Left kidney (tissue), 2 donors: Measurements from ENCODE around the gene AGAP1. TPM values are rescaled to one million over a fixed set of nuclear protein-coding genes. Genes with fewer than 3 reads are reported as not detected.

Source experiments
- DNase-seq: peaks from one replicate; pipeline ENCODE4 v3.0.0-alpha.2; 2013
- polyA plus RNA-seq: library from polyadenylated mRNA; unstranded; fragments of 120-200 nt; gene quantifications from one replicate; pipeline ENCODE4 v1.2.1, GENCODE V29; 2013; ENCODE audit not compliant: insufficient read length

The AGAP1 gene
- polyA plus RNA-seq, 1 donor: 21.2 TPM

DNA sequence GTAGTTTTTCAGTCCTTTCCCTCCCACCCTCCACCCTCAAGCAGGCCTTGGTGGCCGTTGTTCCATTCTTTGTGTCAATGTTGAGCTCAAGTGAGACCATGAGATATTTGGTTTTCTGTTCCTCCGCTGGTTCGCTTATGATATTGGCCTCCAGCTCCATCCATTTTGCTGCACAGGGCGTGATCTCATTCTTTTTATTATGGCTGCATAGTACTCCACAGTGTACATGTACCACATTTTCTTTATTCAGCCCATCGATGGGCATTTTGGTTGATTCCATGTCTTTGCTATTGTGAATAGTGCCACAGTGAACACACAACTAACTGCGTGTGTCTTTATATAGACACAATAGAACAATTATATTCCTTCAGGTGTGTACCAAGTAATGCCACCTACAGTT lies 14.1 kb downstream of the AGAP1 start:
- DNase-seq: no peak

DNA sequence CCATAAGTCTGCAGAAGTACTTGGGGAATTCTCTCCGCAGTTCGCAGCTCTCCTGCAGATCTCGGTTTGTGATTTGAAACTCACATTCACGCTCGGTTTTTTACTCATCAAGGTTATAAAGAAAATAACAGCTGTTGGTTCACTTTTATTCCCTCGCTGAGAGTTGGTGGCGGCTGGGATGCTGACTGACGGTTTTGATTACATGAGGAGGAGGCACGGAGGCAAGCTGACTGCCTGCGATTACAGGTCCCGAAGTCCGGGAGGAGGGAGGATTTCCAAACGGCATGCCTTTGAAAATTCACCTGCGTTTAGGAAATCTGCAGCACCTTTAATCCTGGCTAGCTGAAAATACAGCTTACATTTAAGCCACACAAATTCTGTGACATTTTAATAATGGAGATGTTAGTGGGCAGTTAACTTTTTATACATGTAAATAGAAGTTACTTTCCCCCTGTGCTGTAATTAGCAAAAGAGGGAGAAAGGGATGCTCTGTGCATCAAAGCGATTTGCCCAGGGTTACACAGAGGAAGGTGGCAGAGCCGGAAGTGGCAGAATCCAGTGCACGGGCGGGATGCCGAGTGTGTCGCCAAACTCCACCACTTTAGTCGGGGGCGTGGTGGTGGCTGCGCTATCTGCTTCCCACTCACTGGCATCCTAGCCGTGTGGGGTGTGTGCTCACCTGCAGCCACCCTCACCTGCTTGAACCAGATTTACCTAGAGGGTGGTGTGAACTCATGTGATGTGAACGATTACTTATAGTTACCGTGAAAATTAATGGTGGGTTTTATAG lies 14.7 kb downstream of the AGAP1 start:
- DNase-seq: no peak

DNA sequence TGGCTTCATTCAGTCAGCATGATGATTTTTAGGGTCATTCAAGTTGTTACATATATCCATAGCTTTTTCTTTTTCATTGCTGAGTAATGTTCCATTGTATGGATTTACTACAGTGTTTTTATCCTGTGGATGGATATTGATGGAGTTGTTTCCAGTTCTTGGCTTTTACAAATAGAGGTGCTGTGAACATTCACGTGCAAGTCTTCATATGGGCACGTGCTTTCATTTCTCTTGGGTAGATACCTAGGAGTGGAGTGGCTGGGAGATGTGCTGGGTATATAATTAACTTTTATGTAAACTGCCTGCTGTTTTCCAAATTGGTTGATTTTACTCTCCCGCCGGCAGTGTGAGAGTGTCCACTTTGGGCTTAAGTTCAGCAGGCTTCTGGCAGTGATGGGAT lies 16.5 kb downstream of the AGAP1 start:
- no peak for DNase-seq

DNA sequence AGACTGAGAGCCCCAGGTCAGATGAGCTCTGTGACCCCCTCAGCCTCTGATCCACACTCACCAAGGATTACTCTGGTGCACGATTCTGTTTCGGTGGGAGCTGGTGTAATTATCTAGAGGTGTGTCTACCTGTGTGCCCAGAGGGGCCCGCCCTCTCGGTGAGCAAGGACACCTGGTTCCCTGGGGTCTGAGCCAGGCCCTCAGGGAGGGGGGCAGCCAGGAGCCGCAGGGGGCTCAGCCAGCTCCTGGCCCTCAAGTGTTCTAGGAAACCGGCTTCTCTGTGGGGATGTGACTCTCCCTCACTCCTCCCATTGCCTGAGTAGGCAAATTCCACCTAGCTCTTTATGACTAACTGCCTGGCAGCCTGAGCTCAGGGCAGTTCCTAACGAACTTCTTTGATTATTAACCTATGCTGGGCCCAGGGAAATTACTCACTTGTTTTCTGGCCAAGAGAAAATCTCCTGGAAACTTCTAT lies 17.4 kb downstream of the AGAP1 start:
- DNase-seq: peak; percentile 50

DNA sequence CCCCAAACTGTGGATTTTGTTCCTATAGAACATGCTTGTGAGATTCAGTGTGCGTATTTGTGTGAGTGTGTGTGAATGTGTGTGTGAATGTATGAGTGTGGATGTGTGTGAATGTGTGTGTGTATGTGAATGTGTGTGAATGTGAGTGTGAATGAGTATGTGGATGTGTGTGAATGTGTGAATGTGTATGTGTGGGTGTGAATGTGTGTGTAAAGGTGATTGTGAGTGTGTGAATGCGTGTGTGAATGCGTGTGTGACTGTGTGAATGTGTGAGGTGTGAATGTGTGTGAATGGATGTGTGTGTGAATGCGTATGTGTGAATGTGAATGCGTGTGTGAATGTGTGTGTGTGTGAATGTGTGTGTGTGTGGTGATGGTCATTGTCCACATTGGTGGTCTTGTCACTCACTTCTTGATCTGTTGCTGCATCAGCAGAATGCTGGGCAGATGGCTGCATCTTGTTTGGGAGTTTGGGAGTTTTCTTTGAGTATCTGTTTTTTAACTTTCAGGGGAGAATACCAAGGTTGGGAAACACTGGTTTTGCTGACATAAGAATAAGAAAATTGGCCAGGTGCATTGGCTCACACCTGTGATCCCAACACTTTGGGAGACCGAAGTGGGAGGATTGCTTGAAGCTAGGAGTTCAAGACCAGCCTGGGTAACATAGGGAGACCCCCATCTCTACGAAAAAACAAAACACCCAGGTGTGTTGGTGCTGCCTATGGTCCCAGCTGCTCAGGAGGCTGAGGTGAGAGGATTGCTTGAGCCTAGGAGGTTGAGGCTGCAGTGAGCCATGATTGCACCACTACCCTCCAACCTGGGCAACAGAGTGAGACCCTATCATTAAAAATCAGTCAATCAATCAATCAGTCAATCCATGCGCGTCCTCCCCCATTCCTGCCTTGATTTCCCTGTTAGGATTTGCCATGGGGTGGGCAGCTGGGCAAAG lies 18.2 kb downstream of the AGAP1 start:
- no peak for DNase-seq

DNA sequence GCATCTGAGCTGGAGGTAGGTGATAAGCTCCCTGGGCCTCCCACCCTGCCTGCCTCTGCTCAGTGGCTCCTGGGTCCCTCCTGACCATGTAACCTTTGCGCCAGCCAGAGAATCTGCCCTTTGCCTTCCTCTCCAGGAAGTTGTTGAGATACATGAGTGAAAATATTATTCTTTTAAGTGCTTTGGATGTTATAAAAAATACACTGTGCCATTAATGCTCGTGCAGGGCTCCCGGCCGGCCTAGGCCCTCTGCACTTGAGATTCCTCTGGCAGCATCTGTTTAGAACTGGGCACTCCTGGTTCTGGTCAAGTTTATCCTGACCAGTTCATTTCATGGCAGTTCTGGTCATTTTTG lies 18.8 kb downstream of the AGAP1 start:
- DNase-seq: no peak

DNA sequence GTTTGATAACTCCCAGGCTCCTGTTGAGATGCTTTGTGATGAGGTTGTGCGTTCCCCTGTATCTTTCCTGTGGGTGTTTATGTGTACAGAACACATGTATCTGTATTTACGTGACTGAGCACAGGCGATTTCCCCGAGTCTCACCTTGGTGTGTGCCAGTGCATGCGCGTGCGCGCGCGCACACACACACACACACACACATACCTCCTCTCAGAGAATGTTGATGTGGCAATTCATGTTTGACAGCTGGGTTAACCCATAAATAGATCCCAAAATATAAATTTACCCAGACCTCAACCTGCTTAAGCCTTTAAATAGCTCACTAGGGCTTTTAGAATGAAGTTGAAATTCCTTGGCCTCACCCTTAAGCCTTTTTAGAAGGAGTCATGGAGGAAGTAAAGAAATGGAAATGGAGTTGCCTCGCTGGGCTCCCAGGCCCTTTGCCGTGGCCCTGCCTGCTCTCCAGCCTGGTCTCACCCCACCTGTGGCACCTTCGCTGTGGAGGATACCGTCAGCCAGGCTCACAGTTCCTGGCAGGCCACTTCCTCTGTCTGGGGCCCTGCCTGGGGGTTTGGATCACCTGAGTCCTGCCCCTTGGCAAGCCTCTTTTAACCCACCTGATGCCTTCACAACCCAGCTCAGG lies 20.3 kb downstream of the AGAP1 start:
- DNase-seq: no peak

DNA sequence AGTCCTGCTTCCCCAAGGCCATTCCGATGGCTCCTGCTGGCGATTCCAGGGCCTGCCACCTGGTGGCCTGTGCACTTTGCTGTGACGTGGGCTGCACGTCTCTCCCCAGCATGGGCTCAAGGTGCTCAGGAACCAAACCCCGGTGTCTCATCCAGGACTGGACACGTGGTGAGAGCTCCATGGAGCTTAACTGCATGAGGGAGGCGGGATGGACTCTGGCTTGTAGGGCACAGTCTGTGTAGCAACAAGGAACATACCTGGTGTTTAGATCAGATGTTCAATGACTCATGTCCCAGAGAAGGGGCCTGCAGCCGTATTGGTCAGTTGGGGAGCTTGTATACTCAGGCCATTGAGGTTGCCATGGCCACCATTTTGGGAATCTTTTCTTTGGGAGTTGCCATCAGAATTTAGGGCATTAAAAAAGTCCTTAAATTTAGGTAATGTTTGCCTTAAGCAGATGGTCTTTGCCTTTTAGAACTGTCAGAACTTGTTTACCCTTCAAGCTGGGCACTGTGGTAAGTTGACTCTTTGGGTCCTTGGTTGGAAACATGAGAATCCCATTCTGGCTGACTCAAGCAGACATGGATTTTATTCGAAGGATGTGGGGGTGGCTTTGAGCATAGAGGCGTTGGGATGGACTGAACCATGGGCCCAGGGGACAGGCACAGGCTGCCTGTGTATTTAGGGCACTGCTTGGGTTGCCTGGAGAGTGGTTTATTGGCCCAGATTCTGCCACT lies 21.0 kb downstream of the AGAP1 start:
- DNase-seq: no peak

DNA sequence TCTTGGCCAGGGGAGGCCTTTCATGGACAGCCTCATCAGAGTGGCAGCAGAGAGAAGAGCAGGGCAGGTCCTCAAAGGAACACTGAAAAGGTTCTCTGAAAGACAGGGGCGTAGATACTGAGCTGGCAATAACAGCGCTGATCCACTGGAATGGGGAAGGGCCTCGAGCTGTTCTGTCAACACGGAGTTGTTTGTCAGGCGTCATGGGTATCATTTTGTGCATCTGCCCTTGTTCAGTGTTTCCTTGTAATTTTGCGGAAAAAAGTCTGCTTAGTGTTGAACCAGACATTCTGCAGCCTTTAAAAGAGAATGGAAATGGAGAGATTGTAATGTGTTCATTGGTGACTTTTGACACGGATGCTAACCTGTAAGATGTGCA lies 21.5 kb downstream of the AGAP1 start:
- no peak for DNase-seq

DNA sequence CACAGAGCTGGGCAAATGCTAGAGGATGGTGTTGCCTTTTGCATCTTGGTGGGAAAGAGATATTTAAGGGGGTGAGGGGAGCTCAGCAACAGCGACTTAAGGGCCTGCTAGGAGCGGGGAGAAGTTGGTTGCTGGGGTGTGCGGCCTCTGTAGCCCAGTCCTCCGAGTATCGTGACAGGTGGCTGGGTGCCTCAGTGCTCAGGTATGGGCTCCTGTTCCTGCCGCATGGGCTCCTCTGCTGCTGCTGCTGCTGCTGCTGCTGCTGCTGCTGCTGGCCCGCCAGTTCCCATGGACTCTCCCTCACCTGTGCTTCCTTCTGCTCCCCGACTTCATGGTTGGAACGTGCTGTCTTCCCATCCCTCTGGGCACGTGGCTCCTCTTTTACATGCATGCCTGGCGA lies 22.0 kb downstream of the AGAP1 start:
- DNase-seq: no peak

DNA sequence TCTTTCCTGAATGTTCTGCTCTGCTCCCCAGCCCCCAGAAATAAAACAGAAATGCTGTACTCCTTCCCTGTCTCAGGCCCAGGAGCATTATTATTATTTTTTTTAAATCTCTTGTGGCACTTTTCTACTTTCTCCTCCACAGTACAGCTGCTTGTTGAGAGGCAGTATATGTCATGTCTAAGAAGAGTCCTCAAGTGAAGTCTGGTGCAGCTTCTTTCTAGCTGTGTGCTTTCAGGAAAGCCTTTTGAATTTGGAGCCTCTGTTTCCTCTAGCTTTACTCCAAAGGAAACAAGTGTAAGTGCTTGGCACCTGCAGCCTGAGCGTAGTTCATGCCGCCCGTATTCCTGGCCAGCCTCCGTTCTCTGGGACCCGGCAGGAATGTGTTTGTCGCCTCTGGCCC lies 22.4 kb downstream of the AGAP1 start:
- DNase-seq: no peak

DNA sequence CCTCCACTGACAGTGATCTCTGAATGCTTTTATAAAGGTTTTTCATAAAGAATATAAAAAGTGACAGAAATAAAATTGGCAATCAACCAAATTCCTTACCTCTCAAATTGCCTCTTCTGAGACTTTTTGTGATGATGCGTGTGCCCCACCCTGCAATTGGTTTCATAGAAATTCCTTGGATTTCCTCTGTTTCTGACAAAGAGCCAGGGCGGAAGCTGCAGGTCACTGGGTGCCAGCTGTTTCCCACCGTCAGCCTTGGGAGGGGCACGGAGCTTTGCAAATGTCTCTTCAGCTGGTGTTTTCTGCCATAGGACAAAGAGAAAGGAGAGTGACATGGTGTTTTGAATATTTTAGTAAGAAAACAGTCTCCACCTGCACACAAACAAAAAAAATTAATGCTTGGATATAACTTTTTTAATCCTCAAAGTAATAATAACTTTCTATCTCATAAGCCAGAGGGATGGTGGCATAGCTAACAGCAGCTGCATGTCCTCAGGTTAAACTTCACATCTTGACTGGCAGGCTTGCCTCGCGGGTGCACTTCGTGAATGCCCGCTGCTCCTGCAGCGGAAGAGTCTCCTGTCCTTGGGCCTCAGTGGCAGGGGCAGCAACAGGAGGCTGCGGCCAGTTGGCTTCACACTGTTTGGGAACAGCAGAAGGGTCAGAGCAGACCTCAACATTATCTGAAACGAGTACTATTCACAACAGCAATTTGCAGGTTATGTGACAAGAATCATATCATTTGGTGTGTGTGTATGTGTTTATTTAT lies 24.7 kb downstream of the AGAP1 start:
- no peak for DNase-seq

DNA sequence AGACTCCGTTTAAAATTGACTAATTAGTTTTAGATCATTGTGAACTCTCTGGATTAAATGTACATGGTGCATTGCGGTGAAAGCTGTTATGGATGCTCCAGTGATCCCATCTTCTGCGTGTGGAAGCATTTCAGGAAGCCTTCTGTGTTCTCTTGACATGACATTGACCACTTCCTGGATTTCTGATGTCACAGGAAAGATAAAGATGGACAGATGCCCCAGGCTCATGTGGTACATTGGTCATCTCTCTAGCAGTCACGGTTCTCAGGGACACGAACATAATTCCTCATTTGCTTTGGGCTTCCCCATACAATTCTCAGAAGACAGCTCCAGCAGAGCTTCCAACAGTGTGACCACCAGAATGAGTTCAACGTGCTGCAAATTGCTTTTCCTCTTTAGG lies 26.9 kb downstream of the AGAP1 start:
- no peak for DNase-seq

DNA sequence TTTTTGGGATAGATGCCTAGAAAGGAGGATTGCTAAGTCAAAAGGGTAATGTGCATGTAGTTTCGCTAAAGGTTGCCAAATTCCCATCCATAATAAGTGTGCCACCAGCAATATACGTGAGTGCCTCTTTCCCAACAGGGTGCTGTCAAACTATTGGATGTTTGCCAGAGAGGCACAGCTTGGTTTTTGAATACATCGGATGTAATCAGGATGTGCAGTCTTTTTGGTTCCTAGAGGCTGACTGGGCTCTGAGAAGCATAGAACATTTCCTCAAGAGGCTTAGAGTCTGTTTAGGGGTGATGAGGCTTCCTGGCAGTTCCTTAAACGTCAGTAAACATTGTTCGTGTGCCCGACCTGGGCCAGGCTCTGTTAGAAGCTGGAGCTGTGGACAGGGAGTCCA lies 28.0 kb downstream of the AGAP1 start:
- DNase-seq: no peak

DNA sequence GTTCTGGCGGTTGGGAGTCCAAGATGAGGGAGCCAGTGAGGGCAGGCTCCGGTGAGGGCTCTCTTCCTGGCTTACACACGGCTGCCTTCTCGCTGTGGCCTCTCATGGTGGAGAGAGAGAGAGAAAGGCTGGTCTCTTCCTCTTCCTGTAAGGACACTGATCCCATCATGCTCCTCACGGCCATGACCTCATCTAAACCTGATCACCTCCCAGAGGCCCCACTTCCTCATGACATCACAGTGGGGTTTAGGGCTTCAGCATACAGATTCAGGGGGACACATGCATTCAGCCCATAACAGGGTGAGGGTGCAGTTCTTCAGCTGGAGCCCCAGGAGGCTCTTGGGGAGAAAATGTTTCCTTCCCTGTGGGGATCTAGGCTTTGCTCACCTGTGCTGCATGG lies 29.2 kb downstream of the AGAP1 start:
- DNase-seq: no peak

DNA sequence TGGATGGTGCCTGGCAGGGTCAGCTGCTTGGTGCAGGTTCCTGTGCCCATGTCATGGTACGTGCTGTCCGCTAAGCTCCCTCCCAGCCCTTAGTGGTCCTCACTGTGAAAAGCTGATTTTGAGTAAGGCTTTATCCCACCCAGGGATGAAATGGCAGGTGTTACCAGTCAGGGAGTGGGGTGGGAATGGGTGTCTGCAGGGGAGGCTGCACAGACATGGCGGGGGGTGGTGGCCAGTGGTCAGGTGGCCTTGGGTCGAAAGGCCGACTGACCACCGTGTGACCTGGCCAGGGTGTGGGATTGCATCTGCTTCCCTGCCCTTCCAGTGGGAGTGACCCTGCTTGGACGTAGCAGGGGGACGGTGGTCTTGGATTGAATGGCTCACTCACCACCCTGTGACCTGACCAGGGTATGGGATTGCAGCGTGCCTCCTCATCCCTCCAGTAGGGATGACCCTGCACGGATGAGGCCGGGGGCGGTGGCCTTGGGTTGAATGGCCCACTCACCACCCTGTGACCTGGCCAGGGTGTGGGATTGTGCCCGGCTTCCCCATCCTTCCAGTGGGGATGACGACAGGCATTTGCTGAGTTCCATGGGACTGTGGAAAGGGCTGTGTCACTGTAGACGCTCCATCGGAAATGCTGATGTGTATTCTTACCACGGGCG lies 29.8 kb downstream of the AGAP1 start:
- DNase-seq: no peak

DNA sequence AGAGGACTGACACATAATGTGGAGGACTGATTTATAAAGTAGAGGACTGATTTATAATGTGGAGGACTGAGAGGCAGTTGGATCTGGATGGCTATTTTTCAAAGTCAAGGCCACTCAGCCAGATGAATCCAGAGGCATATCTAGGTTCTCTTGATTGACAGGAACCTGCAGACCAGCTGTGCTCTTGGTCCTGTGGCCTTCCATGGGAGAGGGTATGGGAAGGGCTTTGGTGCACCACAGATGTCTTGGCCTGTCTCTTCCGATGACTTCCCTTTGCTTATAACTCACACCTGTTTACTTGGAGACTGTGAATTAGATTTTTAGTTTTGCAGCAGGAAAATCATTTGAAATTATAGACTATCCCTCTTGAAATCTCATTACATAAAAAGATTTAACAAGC lies 32.3 kb downstream of the AGAP1 start:
- DNase-seq: no peak

DNA sequence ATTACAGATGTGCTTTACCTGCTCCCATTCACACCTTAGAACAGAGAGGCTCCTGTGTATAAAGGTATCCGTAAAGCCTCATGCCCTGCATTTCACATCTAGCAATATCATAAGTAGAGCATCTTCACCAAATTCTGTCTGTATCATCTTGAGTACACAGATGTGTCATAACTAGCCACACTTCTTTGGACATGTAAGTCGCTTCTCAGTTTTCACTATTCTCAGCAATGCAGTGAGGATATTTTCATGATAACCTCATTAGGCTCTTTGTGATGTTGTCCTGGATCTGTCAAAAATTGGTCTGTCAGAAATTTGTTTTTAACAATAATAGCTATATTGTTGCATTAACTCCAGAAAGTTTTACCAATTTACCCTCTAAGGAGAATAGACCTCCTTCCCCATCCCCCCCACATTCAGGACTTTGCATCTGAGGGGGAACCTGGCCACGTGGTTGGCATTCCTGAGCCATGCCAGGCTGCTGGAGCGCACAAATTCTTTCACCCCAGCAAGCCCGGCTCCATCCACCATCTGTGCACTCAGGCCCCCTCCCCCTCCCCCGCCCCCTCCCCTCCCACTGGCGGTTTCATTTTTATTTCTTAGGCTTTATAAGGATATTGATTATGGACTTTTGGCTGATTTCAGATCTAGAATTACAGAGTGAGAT lies 34.1 kb downstream of the AGAP1 start:
- DNase-seq: no peak

DNA sequence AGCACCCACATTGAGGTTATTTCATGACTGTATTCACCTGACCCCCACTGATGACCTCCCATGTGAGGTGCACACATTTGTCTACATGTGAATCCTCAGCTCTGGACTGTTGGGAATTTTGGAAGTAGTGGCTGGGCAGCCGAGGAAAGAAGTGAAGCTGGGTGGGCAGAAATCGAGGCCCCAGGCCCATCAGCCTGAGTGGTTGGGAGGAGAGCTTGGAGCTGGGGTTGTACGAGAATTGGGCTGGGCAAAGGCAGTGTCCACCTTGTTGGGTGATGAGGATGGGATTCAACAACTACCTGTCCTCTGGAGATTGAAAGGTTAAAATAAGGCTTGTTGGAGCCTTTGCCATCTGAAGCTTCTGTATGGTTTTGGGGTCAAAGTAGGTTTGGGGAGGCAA lies 35.8 kb downstream of the AGAP1 start:
- DNase-seq: no peak

DNA sequence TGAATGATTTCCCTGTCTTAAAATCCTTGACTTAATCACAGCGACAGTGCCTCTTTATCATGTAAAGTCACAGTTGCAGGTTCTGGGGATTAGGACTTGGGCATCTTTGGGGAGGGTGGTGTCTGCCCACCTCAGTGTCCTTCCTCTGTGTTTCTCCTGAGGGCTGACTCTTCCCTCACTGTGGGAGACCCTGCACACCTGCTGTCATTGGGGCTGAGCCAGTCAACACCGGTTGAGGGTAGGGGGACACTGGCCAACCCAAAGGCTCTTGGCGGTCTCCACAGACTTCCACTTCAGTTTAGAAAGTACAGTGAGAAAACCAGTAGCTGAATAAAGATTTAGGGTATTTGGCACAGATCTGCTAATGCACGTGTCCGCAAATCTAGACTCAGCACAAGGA lies 36.9 kb downstream of the AGAP1 start:
- DNase-seq: no peak
